Kidney (tissue), 14 donors: ENCODE results near the gene PRAME. TPM values are rescaled to one million over a fixed set of nuclear protein-coding genes. Genes with fewer than 3 reads are reported as not detected.

Experiments
- DNase-seq, 5 donors: peaks; one replicate each; pipeline ENCODE4 v3.0.0-alpha.2; 2013 to 2020
- FAIRE-seq: peaks from 2 replicates; lab custom pipeline; 2012; peaks lifted over from hg19 to GRCh38; lab: Jason Lieb, UNC
- H3K27ac ChIP-seq, 2 donors: one replicate each; pipeline ENCODE4 v1.7.0; 2013; ENCODE audit warnings: low read depth in 2 of 2, low read length in 2 of 2, inconsistent platforms in 1 of 2
- H3K27me3 ChIP-seq: one replicate; pipeline ENCODE4 v1.7.1; 2013; ENCODE audit warnings: low read length, inconsistent platforms; ENCODE audit not compliant: control insufficient read depth, insufficient read depth
- H3K36me3 ChIP-seq, 3 donors: one replicate each; pipeline versions ENCODE4 v1.7.0 to v1.7.1; 2013; ENCODE audit warnings: low read length in 3 of 3, control low read depth in 1 of 3, inconsistent platforms in 1 of 3; ENCODE audit not compliant: insufficient read depth in 3 of 3, control insufficient read depth in 2 of 3
- H3K4me1 ChIP-seq, 3 donors: one replicate each; pipeline versions ENCODE4 v1.7.0 to v1.7.1; 2013; ENCODE audit warnings: low read length in 3 of 3, inconsistent platforms in 1 of 3, low read depth in 1 of 3; ENCODE audit not compliant: control insufficient read depth in 2 of 3, insufficient read depth in 2 of 3
- H3K4me3 ChIP-seq, 3 donors: one replicate each; pipeline versions ENCODE4 v1.7.0 to v1.8.1; 2013; ENCODE audit warnings: low read length in 3 of 3, control low read depth in 1 of 3, inconsistent platforms in 1 of 3
- H3K9ac ChIP-seq, 3 donors: one replicate each; pipeline versions ENCODE4 v1.7.0 to v1.7.1; 2013; ENCODE audit warnings: low read length in 3 of 3, control low read depth in 1 of 3, inconsistent platforms in 1 of 3
- H3K9me3 ChIP-seq, 3 donors: one replicate each; pipeline versions ENCODE4 v1.7.0 to v1.7.1; 2013; ENCODE audit warnings: low read length in 3 of 3, control low read depth in 1 of 3, inconsistent platforms in 1 of 3; ENCODE audit not compliant: control insufficient read depth in 2 of 3, insufficient read depth in 1 of 3
- intact Hi-C: fragments of 100-400 bp; cut with DNase I; formaldehyde crosslinking; loops from one replicate; pipeline ENCODE4 v1.11.1; 2022
- polyA plus RNA-seq: library from polyadenylated mRNA; stranded (reverse); fragments of 350-450 nt; fragmentation: Illumina TruSeq; extraction: RNeasy Lipid Tissue Mini Kit (QIAGEN cat#74804); gene quantifications from one replicate; pipeline ENCODE4 v1.2.3, GENCODE V29; 2014; ENCODE audit warnings: low read depth, low replicate concordance; ENCODE audit not compliant: insufficient read depth
- total RNA-seq: library from RNA; stranded (reverse); fragmentation: NEBNext Ultra II Directional; extraction: Animal tissue kit (Norgen Biotek cat#: 25700); gene quantifications from one replicate; pipeline ENCODE4 v1.2.1, GENCODE V29; 2021
- TF ChIP-seq, protein P1 (sequence below): IDR thresholded peaks from 3 replicates; pipeline ENCODE4 v1.5.1; 2012; ENCODE audit warnings: mild to moderate bottlenecking, moderate library complexity, borderline replicate concordance; ENCODE audit not compliant: insufficient read depth; ENCODE audit errors: extremely low read depth
- donor health status: control.
- donor health status: control.
- donor health status: control.
- donor health status: control.
- donor health status: control.
- donor health status: DM: yes; HTN: yes; CAD: no.
- donor health status: Normal renal cell carcinoma (clear cell type).

Gene PRAME
- total and polyA plus RNA-seq, 2 donors from 2014 or later: 1.7 to 4.0 TPM

DNA sequence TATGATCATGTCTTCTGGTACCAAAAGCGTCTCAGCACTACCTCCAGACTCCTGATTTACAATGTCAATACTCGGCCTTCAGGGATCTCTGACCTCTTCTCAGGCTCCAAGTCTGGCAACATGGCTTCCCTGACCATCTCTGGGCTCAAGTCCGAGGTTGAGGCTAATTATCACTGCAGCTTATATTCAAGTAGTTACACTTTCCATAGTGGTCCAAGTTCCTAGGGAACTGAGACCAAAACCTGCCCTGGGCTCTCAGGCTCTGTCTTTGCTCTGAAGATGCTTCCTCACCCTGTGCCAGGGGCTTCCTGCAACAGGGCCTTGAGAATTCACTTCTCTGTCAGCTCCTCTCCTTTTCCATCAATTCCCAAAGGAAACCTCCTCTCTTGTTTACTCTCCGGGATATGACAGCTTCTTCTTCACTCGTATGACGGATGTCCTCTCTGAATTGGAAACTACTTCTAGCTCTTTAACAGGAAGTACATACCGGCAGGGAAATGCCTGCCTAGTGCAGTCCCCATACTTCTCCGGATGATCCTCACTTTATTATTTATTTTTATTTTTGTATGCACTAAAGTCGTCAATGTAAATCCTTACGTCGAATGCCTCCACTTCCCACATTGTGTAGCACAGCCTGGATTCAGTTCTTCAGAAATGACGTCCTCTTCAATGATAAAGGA is 29.6 kb upstream of the PRAME start:
- no peak overlapping the region for H3K4me3 ChIP-seq
- TF ChIP-seq, protein P1, sequence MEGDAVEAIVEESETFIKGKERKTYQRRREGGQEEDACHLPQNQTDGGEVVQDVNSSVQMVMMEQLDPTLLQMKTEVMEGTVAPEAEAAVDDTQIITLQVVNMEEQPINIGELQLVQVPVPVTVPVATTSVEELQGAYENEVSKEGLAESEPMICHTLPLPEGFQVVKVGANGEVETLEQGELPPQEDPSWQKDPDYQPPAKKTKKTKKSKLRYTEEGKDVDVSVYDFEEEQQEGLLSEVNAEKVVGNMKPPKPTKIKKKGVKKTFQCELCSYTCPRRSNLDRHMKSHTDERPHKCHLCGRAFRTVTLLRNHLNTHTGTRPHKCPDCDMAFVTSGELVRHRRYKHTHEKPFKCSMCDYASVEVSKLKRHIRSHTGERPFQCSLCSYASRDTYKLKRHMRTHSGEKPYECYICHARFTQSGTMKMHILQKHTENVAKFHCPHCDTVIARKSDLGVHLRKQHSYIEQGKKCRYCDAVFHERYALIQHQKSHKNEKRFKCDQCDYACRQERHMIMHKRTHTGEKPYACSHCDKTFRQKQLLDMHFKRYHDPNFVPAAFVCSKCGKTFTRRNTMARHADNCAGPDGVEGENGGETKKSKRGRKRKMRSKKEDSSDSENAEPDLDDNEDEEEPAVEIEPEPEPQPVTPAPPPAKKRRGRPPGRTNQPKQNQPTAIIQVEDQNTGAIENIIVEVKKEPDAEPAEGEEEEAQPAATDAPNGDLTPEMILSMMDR: no peak
- no peaks in the 10 kb centered on the region for H3K9me3 ChIP-seq
- H3K27me3 ChIP-seq: no peaks in the 10 kb centered on the region
- no peaks in the 10 kb centered on the region for H3K4me1 ChIP-seq
- FAIRE-seq (no peak), DNase-seq (no peak)
- intact Hi-C loops: no loop called here
- no peak overlapping the region for H3K27ac ChIP-seq
- H3K36me3 ChIP-seq: no peaks in the 10 kb centered on the region
- no peak overlapping the region for H3K9ac ChIP-seq

DNA sequence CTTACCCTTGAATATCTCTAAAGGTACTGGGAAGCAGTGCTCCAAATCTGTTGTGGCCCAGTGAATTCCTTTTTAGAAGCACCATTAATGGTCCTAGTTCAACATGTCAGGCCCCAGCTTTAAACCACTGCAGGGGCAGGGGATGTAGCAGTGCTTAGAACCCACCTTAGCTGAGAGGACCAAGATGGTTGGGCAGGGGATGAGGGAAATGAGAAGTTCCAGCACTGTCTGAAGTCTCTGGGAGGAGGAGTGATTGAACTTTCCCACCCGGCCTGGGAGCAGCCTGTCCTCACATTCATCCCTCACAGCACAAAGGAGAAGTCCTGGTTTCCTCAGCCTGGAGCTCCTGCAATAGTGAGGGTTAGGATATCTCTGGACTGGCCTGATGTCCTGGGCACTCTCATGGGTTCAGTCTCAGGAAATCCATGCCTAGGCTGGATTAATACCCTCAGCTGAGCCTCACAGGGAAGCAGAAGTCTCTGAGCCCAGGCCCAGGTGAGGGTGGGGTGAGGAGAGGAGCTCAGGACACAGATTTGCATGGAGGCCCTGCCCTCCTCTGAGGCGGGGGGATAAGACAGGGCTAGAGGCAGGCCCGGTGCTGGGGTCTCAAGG is 28.6 kb upstream of the PRAME start:
- H3K9ac ChIP-seq: no peak overlapping the region
- TF ChIP-seq, protein P1: no peak
- no peak overlapping the region for H3K4me3 ChIP-seq
- no peaks in the 10 kb centered on the region for H3K9me3 ChIP-seq
- no peak overlapping the region for H3K27ac ChIP-seq
- no peaks in the 10 kb centered on the region for H3K27me3 ChIP-seq
- DNase-seq (no peak), FAIRE-seq (no peak)
- H3K4me1 ChIP-seq: no peaks in the 10 kb centered on the region
- no peaks in the 10 kb centered on the region for H3K36me3 ChIP-seq
- intact Hi-C loops: no loop called here

DNA sequence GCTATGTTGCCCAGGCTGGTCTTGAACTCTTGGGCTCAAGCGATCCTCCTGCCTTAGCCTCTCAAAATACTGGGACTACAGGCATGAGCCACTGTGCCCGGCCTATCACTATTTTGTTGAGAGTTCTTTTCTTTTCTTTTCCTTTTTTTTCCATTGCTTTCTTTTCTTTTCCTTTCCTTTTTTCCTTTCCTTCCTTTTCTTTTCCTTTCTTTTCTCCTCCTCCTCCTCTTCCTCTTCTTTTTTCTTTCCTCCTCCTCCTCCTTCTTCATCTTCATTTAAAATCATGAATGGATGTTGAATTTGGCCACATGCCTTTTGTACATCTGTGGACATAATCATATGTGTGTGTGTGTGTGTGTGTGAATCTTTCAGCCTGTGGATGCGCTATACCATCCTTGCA is 25.7 kb upstream of the PRAME start:
- Histone ChIP-seq H3K27ac (no peak overlapping the region), H3K27me3 (no peaks in the 10 kb centered on the region), H3K4me3 (no peak overlapping the region), H3K9ac (no peak overlapping the region), H3K36me3 (no peaks in the 10 kb centered on the region), H3K4me1 (no peaks in the 10 kb centered on the region), H3K9me3 (no peaks in the 10 kb centered on the region)
- DNase-seq: no peak
- intact Hi-C loops: no loop called here
- no peak for FAIRE-seq
- TF ChIP-seq, protein P1: no peak
